ENCODE data around the gene HUWE1. TPM values are rescaled to one million over a fixed set of nuclear protein-coding genes. Genes with fewer than 3 reads are reported as not detected.

HUWE1 gene
- total RNA-seq, 3 donors from 2014 or later (not counting 1 experiment from before 2014, with no cell fraction given) = 187 to 241 (median 218) TPM

DNA sequence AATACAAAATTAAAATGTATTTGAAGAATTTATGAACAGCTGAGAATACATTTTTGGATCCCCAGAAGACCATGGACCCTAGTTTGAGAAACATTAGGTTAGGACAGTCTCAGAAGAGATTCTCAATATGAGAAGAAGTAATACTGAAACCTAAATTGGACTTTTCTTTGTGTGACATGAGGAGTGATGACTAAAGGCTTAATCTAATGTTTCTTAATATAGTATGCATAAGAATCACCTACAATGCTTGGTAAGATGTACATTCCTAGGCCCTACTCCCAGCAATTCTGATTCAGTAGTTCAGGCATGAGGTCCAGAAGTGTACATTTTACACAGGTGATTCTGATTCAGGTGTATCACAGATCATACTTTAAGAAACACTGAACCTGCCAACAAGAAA is 31.6 kb upstream of the HUWE1 start:
- DNase-seq (no peak), ATAC-seq (no peak)
- Mint-ChIP-seq H3K4me1 (peaks cover 37 to 44% of the 10 kb centered on the region in 2 donors), H3K27me3 (ENCODE audit: low read depth in 2 of 2) (no peaks in the 10 kb centered on the region), H3K9me3 (no peaks in the 10 kb centered on the region), H3K4me3 (no peak overlapping the region), H3K36me3 (no peaks in the 10 kb centered on the region), H3K27ac (peak overlapping the region; percentile 81 to 94)
- Histone ChIP-seq H3K36me3 (ENCODE audit: control insufficient read depth, insufficient read depth, low read length) (no peaks in the 10 kb centered on the region), H3K27me3 (ENCODE audit: control insufficient read depth, insufficient read depth, low read length) (no peaks in the 10 kb centered on the region), H3K27ac (ENCODE audit: low read length) (peak overlapping the region; percentile 90), H3K4me1 (ENCODE audit: control insufficient read depth, insufficient read depth, low read length) (peaks cover 45% of the 10 kb centered on the region), H3K9me3 (ENCODE audit: control insufficient read depth, insufficient read depth, low read length) (no peaks in the 10 kb centered on the region), H3K4me3 (ENCODE audit: low read length) (no peak overlapping the region)
- TF ChIP-seq, protein P1, sequence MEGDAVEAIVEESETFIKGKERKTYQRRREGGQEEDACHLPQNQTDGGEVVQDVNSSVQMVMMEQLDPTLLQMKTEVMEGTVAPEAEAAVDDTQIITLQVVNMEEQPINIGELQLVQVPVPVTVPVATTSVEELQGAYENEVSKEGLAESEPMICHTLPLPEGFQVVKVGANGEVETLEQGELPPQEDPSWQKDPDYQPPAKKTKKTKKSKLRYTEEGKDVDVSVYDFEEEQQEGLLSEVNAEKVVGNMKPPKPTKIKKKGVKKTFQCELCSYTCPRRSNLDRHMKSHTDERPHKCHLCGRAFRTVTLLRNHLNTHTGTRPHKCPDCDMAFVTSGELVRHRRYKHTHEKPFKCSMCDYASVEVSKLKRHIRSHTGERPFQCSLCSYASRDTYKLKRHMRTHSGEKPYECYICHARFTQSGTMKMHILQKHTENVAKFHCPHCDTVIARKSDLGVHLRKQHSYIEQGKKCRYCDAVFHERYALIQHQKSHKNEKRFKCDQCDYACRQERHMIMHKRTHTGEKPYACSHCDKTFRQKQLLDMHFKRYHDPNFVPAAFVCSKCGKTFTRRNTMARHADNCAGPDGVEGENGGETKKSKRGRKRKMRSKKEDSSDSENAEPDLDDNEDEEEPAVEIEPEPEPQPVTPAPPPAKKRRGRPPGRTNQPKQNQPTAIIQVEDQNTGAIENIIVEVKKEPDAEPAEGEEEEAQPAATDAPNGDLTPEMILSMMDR (IDR thresholded peaks at IDR 0.05) = no peak
- intact Hi-C loops (cut with micrococcal nuclease) = loop anchor here (5.0 kb wide), 1 partner anchor 34 kb away; no protein-coding TSS in a partner anchor

DNA sequence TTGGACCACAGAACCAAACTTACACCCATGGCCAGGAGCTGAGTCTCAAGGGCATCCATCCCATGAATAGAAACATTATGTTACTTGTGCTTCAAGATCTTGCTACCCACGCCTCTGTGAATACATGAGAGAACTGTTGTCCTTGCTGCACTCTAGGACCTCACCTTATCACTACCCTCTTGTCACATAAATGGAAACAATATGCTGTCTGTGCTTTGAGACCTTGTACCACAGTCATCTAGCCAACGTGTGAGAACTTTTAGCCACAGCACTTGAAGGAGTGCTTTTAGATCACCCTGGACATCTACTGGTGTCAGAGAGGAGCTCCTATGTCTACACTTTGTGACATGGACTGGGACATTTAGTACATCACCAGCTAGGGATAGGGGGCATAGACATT is 30.7 kb upstream of the HUWE1 start:
- peak in 1 of 2 donors; percentile 24 for DNase-seq
- Mint-ChIP-seq H3K4me1 (peaks cover 37 to 44% of the 10 kb centered on the region in 2 donors), H3K36me3 (no peaks in the 10 kb centered on the region), H3K9me3 (no peaks in the 10 kb centered on the region), H3K27me3 (ENCODE audit: low read depth in 2 of 2) (no peaks in the 10 kb centered on the region), H3K27ac (peak overlapping the region; percentile 94 to 100), H3K4me3 (no peak overlapping the region)
- Histone ChIP-seq H3K36me3 (ENCODE audit: control insufficient read depth, insufficient read depth, low read length) (no peaks in the 10 kb centered on the region), H3K4me1 (ENCODE audit: control insufficient read depth, insufficient read depth, low read length) (peaks cover 46% of the 10 kb centered on the region), H3K27ac (ENCODE audit: low read length) (peak overlapping the region; percentile 90), H3K4me3 (ENCODE audit: low read length) (no peak overlapping the region), H3K9me3 (ENCODE audit: control insufficient read depth, insufficient read depth, low read length) (no peaks in the 10 kb centered on the region), H3K27me3 (ENCODE audit: control insufficient read depth, insufficient read depth, low read length) (no peaks in the 10 kb centered on the region)
- peak in 1 of 3 donors; percentile 5 for ATAC-seq
- intact Hi-C loops (cut with micrococcal nuclease) = loop anchor here (5.0 kb wide), 1 partner anchor 35 kb away; no protein-coding TSS in a partner anchor
- WGBS (ENCODE audit: insufficient coverage) = 53% methylated on average over 2 of the region's 2 CpGs
- TF ChIP-seq, protein P1 (IDR thresholded peaks at IDR 0.05) = no peak

DNA sequence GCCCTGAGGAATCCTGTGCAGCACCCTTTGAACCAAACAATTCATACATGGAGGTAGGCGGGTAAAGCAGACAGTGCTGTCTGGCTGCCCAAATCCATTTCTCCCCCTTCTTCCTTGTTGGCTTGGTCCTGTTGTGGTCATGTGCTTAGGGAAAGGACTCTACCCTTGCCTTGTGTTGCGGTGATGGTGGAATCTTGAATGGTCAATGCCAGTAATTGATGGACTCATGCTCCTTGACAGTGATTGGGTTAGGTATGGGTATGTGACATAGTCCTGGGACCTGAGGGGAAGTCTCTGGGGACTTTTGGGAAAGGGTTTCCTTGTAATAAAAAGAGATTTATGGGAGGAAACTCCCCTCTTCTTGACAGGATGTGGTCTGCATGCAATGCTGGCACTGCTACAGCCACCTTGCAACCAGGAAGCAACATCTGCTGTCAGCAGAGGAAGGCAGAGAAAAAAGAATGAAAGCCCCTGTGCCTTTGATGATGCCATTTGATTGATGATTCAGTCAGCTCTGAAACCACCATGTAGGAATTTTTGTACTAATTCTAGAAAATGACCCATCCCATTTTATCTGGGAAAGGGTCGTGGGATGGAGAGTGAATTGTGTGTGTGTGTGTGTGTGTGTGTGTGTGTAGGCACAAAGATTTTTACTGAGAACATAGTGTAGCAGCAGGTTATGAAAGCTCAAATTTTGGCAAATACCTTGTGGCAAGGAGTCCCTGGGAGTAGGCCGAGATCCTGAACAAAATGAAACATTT is 30.0 kb upstream of the HUWE1 start:
- H3K9me3 Mint-ChIP-seq = no peaks in the 10 kb centered on the region

More for the DNA sequence above, 30.0 kb upstream of the HUWE1 start:
- peak; percentile 29 to 84 for DNase-seq
- Histone ChIP-seq H3K27me3 (ENCODE audit: control insufficient read depth, insufficient read depth, low read length) (no peaks in the 10 kb centered on the region), H3K4me3 (ENCODE audit: low read length) (no peak overlapping the region), H3K9me3 (ENCODE audit: control insufficient read depth, insufficient read depth, low read length) (no peaks in the 10 kb centered on the region), H3K27ac (ENCODE audit: low read length) (peak overlapping the region; percentile 90), H3K4me1 (ENCODE audit: control insufficient read depth, insufficient read depth, low read length) (peaks cover 46% of the 10 kb centered on the region), H3K36me3 (ENCODE audit: control insufficient read depth, insufficient read depth, low read length) (no peaks in the 10 kb centered on the region)
- ATAC-seq = peak; percentile 55 to 64 (median 62)
- Mint-ChIP-seq H3K36me3 (no peaks in the 10 kb centered on the region), H3K4me3 (peak overlapping the region; percentile 68), H3K27me3 (ENCODE audit: low read depth in 2 of 2) (no peaks in the 10 kb centered on the region), H3K4me1 (peaks cover 37 to 44% of the 10 kb centered on the region in 2 donors), H3K27ac (peak overlapping the region; percentile 94 to 100)
- intact Hi-C loops (cut with micrococcal nuclease) = loop anchor here (5.0 kb wide), 1 partner anchor 36 kb away; no protein-coding TSS in a partner anchor
- TF ChIP-seq, protein P1 (IDR thresholded peaks at IDR 0.05) = no peak
- WGBS (ENCODE audit: insufficient coverage) = 29% methylated on average over 3 of the region's 4 CpGs

All from natural killer cell (primary cell).